Measurements from ENCODE around the gene CEND1. TPM values are rescaled to one million over a fixed set of nuclear protein-coding genes. Genes with fewer than 3 reads are reported as not detected.
A peak's percentile ranks its signal among the peaks of the same experiment; 100 is the strongest.

The CEND1 gene
- total and polyA plus RNA-seq, 2 of the 13 experiments (the other 11 are each of a cell fraction or from before 2014, with no cell fraction given), result not detected

DNA sequence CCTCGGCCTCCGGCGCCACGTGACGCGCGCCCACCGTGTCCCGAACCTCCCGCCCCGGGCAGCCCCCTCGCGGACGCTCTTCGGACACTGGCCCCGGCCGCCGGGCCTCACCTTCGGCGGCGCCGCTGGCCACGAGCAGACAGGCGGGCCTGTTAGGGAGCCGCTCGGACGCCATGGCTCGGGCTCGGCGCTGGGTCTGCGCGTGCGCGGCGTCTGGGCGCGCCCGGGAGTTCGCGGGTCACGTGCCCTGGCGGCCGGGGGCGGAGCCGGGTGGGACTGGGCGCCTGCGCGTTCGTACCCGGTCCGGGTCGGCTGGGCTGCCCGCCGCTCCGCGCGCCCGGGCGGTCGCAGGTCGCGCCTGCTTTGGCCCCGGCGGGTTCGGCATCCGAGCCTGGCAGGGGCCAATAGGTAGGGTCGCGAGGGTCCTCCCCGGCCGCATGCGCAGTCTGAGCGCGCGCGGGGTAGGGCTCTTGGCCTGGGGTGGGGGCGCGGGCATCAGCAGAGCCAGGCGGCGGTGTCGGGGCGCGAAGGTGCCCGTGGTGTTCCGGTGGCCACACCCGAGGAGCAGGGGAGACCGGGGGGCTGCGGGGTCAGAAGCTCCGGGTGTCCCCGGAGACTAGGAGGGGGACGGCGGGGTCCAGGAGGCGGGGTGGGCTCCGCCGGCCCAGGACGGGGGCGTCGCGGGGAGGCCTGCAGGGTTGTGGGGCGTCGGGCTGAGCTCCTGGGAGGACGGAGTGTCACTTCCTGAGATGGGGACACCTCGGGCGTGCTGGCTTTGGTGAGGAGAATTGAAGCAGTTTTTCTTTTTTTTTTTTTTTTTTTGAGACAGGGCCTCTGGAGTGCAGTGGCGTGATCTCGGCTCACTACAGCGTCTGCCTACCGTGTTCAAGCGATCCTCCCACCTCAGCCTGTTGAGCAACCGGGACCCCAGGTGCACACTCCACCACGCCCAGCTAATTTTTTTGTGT is 12.3 kb downstream of the CEND1 start, which contains the start of gene GATD1 (continued):
- TF ChIP-seq SNAPC2 (CRISPR knock-in tag; IDR thresholded peaks at IDR 0.05) (no peak), ZNF652 (CRISPR knock-in tag; IDR thresholded peaks at IDR 0.05; ENCODE audit: borderline replicate concordance, low read depth) (no peak), XRCC5 (optimal IDR thresholded peaks at IDR 0.05; ENCODE audit: low read length) (no peak), PHB2 (IDR thresholded peaks at IDR 0.05; ENCODE audit: partially characterized antibody) (no peak), TP53 (CRISPR knock-in tag; conservative IDR thresholded peaks at IDR 0.05) (no peak), FLYWCH1 (CRISPR knock-in tag; IDR thresholded peaks at IDR 0.05) (no peak), FOXA3 (CRISPR knock-in tag; IDR thresholded peaks at IDR 0.05) (no peak; the same call in 1 of the 2 replicates), RORA (CRISPR knock-in tag; IDR thresholded peaks at IDR 0.05) (no peak), ZNF235 (CRISPR knock-in tag; IDR thresholded peaks at IDR 0.05; ENCODE audit: borderline replicate concordance) (no peak), ZNF552 (CRISPR knock-in tag; IDR thresholded peaks at IDR 0.05; ENCODE audit: borderline replicate concordance) (no peak), ZNF782 (CRISPR knock-in tag; IDR thresholded peaks at IDR 0.05; ENCODE audit: borderline replicate concordance) (0 out of 2 replicates have a peak, but pooled peaks have one; percentile 25), POLR2AphosphoS5 (IDR thresholded peaks at IDR 0.05; ENCODE audit: low read depth, low read length) (peak; percentile 67), NFKBIZ (CRISPR knock-in tag; IDR thresholded peaks at IDR 0.05) (no peak), ZNF776 (CRISPR knock-in tag; IDR thresholded peaks at IDR 0.05) (no peak), DMAP1 (CRISPR knock-in tag; IDR thresholded peaks at IDR 0.05) (peak; percentile 34; the same call in 1 of the 2 replicates)
- TF ChIP-seq, protein P1, sequence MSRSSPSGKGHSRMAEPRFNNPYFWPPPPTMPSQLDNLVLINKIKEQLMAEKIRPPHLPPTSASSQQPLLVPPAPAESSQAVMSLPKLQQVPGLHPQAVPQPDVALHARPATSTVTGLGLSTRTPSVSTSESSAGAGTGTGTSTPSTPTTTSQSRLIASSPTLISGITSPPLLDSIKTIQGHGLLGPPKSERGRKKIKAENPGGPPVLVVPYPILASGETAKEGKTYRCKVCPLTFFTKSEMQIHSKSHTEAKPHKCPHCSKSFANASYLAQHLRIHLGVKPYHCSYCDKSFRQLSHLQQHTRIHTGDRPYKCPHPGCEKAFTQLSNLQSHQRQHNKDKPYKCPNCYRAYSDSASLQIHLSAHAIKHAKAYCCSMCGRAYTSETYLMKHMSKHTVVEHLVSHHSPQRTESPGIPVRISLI (CRISPR knock-in tag; IDR thresholded peaks at IDR 0.05; ENCODE audit: borderline replicate concordance), result no peak
- TF ChIP-seq, protein P2, sequence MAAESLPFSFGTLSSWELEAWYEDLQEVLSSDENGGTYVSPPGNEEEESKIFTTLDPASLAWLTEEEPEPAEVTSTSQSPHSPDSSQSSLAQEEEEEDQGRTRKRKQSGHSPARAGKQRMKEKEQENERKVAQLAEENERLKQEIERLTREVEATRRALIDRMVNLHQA (CRISPR knock-in tag; IDR thresholded peaks at IDR 0.05), result no peak
- TF ChIP-seq, protein P3, sequence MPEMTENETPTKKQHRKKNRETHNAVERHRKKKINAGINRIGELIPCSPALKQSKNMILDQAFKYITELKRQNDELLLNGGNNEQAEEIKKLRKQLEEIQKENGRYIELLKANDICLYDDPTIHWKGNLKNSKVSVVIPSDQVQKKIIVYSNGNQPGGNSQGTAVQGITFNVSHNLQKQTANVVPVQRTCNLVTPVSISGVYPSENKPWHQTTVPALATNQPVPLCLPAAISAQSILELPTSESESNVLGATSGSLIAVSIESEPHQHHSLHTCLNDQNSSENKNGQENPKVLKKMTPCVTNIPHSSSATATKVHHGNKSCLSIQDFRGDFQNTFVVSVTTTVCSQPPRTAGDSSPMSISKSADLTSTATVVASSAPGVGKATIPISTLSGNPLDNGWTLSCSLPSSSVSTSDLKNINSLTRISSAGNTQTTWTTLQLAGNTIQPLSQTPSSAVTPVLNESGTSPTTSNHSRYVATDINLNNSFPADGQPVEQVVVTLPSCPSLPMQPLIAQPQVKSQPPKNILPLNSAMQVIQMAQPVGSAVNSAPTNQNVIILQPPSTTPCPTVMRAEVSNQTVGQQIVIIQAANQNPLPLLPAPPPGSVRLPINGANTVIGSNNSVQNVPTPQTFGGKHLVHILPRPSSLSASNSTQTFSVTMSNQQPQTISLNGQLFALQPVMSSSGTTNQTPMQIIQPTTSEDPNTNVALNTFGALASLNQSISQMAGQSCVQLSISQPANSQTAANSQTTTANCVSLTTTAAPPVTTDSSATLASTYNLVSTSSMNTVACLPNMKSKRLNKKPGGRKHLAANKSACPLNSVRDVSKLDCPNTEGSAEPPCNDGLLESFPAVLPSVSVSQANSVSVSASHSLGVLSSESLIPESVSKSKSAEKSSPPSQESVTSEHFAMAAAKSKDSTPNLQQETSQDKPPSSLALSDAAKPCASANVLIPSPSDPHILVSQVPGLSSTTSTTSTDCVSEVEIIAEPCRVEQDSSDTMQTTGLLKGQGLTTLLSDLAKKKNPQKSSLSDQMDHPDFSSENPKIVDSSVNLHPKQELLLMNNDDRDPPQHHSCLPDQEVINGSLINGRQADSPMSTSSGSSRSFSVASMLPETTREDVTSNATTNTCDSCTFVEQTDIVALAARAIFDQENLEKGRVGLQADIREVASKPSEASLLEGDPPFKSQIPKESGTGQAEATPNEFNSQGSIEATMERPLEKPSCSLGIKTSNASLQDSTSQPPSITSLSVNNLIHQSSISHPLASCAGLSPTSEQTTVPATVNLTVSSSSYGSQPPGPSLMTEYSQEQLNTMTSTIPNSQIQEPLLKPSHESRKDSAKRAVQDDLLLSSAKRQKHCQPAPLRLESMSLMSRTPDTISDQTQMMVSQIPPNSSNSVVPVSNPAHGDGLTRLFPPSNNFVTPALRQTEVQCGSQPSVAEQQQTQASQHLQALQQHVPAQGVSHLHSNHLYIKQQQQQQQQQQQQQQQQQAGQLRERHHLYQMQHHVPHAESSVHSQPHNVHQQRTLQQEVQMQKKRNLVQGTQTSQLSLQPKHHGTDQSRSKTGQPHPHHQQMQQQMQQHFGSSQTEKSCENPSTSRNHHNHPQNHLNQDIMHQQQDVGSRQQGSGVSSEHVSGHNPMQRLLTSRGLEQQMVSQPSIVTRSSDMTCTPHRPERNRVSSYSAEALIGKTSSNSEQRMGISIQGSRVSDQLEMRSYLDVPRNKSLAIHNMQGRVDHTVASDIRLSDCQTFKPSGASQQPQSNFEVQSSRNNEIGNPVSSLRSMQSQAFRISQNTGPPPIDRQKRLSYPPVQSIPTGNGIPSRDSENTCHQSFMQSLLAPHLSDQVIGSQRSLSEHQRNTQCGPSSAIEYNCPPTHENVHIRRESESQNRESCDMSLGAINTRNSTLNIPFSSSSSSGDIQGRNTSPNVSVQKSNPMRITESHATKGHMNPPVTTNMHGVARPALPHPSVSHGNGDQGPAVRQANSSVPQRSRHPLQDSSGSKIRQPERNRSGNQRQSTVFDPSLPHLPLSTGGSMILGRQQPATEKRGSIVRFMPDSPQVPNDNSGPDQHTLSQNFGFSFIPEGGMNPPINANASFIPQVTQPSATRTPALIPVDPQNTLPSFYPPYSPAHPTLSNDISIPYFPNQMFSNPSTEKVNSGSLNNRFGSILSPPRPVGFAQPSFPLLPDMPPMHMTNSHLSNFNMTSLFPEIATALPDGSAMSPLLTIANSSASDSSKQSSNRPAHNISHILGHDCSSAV (CRISPR knock-in tag; IDR thresholded peaks at IDR 0.05; ENCODE audit: borderline replicate concordance), result no peak
- TF ChIP-seq, protein P4, sequence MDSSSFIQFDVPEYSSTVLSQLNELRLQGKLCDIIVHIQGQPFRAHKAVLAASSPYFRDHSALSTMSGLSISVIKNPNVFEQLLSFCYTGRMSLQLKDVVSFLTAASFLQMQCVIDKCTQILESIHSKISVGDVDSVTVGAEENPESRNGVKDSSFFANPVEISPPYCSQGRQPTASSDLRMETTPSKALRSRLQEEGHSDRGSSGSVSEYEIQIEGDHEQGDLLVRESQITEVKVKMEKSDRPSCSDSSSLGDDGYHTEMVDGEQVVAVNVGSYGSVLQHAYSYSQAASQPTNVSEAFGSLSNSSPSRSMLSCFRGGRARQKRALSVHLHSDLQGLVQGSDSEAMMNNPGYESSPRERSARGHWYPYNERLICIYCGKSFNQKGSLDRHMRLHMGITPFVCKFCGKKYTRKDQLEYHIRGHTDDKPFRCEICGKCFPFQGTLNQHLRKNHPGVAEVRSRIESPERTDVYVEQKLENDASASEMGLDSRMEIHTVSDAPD (CRISPR knock-in tag; IDR thresholded peaks at IDR 0.05), result no peak

Measured in HepG2 (cell line).